ENCODE data around the gene SPOUT1.

GRCh38 chr9:128822407-128823042 is 7.1 kb downstream of the SPOUT1 start:
- TF ChIP-seq CTCF (IDR thresholded peaks at IDR 0.05), result no peak
- no peak for TF ChIP-seq POLR2A (IDR thresholded peaks at IDR 0.05)

All from tibial nerve (tissue), 3 donors.